GM12864 (cell line): ENCODE data around the gene POM121.
A peak's percentile ranks its signal among the peaks of the same experiment; 100 is the strongest.
"Not testable (repeated sequence)": the region's sequence is repeated elsewhere in the genome, so short reads cannot be mapped to it uniquely, and the experiment has no call there.

Experiments used
- DNase-seq: peaks from one replicate; pipeline ENCODE4 v3.0.0-alpha.2; 2011; ENCODE audit warnings: low read depth
- H3K4me3 ChIP-seq: 2 replicates; pipeline ENCODE4 v1.5.1; 2011; ENCODE audit warnings: mild to moderate bottlenecking, low read depth, low read length, control low read depth
- TF ChIP-seq, protein P1 (sequence below): IDR thresholded peaks from 2 replicates; pipeline ENCODE4 v1.5.1; 2011; ENCODE audit warnings: low read depth, mild to moderate bottlenecking, moderate library complexity, low read length, control low read depth, inconsistent platforms; ENCODE audit errors: missing control alignments

Gene POM121

DNA sequence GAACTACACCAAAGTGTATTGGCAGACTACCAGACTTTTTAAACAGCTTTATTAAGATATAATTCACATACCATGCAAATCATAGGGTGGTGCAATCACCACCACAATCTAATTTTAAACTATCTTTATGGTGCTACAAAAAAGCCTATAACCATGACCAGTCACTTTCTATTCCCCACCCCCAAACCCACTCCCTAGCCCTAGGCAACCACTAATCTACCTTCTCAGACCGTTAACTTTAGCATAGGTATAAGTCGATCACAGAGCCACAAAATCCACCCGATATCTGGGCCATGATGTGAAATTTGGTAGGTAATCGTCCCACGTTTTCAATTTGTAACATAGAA, 536 bp upstream of the POM121 start:
- TF ChIP-seq, protein P1, sequence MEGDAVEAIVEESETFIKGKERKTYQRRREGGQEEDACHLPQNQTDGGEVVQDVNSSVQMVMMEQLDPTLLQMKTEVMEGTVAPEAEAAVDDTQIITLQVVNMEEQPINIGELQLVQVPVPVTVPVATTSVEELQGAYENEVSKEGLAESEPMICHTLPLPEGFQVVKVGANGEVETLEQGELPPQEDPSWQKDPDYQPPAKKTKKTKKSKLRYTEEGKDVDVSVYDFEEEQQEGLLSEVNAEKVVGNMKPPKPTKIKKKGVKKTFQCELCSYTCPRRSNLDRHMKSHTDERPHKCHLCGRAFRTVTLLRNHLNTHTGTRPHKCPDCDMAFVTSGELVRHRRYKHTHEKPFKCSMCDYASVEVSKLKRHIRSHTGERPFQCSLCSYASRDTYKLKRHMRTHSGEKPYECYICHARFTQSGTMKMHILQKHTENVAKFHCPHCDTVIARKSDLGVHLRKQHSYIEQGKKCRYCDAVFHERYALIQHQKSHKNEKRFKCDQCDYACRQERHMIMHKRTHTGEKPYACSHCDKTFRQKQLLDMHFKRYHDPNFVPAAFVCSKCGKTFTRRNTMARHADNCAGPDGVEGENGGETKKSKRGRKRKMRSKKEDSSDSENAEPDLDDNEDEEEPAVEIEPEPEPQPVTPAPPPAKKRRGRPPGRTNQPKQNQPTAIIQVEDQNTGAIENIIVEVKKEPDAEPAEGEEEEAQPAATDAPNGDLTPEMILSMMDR: no peak
- DNase-seq: no peak

DNA sequence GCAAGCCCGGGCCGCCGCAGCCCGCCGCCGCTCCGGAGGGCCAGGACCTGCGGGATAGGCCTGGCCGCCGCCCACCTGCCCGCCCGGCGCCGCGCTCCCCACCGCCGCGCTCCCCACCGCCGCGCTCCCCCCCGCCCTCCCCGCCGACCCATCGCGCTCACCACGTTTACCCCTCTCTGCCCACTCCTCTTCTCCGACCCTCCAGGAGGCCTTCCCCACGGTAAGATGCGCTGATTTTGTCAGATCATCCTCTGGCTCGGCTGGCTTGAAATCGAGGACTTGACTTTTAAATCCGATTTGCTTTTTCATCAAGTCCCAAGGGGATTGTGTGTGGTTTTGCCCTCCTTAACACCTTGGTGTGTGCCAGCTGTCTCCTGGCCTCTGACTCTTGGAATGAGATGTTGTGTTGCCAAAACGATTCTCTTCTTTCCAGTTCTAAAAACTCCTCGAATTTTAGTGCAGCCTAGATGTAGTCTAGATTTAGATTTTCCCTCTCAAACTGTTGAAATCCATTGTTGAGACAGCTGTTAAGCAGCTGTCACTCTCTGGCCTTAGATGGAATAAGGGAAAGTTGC, 738 bp downstream of the POM121 start:
- TF ChIP-seq, protein P1: no peak
- no peak for DNase-seq

More for the DNA sequence above, 536 bp upstream of the POM121 start:
- peak overlapping the region; percentile 77 for H3K4me3 ChIP-seq

DNA sequence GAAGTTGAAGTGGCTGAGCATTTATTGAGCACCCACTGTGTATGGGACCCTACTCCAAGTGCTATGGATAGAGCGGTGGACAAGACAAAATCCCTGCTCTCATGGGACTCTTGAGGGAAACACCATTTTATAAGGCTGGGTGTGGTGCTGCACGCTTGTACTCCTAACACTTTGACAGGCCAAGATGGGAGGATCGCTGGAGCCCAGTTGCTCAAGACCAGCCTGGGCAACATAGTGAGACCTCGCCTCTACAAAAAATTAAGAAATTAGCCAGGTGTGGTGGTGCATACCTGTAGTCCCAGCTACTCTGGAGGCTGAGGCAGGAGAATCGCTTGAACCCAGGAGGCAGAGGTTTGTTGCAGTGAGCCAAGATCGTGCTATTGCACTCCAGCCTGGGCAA, 2.9 kb downstream of the POM121 start:
- H3K4me3 ChIP-seq, DNase-seq: not testable (repeated sequence)

More for the DNA sequence above, 738 bp downstream of the POM121 start:
- H3K4me3 ChIP-seq: peak overlapping the region; percentile 77

DNA sequence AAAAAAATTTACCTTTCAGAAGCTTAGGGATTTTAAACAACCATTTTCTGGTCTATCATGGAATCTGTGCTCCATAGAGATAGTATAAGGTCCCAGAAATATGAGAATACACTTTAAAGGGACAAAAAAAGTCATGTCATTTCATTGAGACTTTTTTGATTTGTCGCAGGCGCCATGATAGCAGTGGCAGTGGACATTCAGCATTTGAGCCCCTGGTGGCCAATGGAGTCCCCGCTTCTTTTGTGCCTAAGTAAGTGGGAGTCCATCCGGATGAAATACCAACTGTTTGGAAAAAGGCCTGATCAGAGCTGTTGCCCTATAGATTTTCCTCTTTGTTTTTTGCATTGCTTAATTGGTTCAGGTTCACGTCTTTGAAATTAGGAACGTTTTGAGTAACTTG, 3.3 kb downstream of the POM121 start:
- H3K4me3 ChIP-seq, DNase-seq: not testable (repeated sequence)

DNA sequence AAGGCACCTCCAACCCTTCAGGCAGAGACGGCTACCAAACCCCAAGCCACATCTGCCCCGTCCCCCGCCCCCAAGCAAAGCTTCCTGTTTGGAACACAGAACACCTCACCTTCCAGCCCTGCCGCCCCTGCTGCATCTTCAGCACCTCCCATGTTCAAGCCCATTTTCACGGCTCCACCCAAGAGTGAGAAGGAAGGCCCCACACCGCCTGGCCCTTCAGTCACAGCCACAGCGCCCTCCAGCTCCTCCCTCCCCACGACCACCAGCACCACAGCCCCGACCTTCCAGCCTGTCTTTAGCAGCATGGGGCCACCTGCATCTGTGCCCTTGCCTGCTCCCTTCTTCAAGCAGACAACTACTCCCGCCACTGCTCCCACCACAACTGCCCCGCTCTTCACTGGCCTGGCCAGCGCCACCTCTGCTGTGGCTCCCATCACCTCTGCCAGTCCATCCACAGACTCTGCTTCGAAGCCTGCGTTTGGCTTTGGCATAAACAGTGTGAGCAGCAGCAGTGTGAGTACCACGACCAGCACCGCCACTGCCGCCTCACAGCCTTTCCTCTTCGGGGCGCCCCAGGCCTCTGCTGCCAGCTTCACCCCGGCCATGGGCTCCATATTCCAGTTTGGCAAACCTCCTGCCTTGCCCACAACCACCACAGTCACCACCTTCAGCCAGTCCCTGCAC, 17.3 kb downstream of the POM121 start:
- not testable (repeated sequence) for H3K4me3 ChIP-seq

DNA sequence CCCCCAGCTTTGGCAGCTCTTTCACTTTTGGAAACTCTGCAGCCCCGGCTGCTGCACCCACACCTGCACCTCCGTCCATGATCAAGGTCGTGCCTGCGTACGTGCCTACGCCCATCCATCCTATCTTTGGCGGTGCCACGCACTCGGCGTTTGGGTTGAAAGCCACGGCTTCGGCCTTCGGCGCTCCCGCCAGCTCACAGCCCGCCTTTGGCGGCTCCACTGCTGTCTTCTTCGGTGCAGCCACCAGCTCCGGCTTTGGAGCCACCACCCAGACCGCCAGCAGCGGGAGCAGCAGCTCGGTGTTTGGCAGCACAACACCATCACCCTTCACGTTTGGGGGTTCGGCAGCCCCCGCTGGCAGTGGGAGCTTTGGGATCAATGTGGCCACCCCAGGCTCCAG, 18.1 kb downstream of the POM121 start:
- H3K4me3 ChIP-seq, DNase-seq: not testable (repeated sequence)

More for the DNA sequence above, 17.3 kb downstream of the POM121 start:
- not testable (repeated sequence) for DNase-seq

DNA sequence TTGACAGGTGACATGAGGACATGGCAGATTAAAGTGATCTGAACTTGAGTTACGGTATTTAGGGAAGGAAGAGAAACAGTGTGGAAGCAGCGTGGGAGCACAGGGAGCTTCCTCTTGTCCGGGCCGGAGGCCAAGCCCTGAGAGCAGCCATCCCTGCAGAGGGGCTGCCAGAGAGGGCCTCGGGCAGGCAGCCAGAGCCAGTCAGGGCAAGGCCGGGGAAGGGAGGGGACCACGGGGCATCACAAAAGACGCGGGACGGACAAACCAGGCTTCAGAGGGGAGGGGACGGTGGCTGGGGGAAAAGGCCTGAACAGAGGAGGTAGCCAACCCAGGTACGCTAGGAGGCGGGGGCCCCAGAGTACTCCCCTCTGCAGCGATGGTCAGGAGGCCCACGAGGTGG, 20.0 kb downstream of the POM121 start:
- not testable (repeated sequence) for H3K4me3 ChIP-seq, DNase-seq

DNA sequence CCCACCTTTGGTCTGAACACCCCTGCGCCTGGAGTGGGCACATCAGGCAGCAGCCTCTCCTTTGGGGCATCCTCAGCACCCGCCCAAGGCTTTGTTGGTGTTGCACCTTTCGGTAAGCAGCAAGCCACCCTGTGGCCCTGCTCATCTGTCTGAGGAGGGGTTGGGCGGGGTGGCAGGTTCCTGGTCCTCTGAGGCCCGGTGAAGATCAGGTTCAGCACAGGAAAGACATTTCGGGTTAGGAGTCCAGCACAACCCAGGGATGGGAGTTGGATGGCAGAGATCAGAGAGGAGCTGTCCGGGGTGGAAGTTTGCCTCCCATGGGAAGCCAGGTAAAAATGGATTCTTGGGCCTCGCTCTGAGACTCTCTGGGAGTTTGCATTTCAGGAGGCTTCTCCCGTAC, 20.7 kb downstream of the POM121 start:
- DNase-seq, H3K4me3 ChIP-seq: not testable (repeated sequence)

DNA sequence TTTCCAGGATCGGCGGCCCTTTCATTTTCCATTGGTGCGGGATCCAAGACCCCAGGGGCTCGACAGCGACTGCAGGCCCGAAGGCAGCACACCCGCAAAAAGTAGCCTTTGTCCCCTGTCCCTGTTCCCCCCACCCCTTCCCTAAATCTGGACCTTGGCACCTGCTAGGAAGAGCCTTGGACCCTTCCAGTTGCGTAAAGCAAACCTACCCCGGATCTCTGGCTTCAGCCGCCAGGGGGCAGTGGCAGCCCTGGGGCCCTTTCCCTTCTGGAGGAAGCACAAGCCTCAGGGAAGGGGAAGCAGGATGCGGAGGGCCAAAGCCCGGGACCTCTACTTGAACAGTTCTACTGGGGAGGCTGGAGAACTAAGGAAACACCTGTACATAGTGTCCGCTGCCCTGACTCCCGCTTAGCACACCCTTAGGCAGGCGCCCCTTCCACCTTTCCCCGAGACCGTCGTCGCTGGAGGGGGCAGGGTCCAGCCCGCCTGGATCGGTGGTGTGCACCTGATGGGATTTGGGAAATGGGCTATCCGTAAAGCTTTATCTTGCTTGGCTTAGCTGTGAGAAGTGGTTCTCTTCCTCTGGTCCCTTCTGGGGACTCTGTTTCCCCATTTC, 21.3 kb downstream of the POM121 start:
- not testable (repeated sequence) for DNase-seq, H3K4me3 ChIP-seq

DNA sequence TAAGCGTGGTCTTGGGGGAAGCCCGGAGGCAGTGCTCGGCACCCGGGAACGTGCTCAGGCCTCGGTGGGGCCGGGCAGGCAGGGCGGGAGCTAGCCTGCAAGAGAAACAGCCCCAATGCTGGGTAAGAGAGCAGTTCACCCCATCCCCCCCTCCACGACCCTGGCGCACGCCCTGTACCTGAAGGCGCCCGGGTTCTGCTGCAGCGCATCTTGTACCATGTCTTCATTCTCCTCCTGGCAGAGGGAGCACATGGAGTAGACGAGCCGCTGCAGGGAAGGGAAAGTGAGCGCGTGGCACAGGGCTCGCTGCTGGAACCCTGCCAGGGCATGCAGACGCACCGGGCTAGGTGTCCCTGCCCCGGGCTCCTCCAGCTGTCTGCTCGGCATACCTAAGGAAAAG, 23.8 kb downstream of the POM121 start:
- not testable (repeated sequence) for H3K4me3 ChIP-seq, DNase-seq

DNA sequence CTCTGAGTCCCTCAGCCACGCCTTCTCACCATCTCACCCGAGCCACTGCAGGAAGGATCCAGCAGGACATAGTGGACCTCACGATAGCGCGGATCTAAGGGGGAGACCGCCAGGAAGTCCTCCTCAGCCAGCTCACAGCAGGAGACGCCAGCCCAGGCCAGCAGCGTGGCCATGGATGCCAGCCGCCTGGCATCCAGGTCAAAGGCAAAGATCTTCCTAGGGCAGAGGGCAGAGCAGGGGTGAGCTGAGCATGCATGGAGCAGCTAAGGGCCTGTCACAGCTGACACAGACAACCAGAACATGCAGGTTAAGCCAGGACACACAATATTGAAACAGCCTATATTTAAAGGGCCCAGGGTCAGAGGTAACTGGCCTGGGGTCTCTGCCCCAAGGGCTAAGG, 24.4 kb downstream of the POM121 start:
- not testable (repeated sequence) for DNase-seq, H3K4me3 ChIP-seq

DNA sequence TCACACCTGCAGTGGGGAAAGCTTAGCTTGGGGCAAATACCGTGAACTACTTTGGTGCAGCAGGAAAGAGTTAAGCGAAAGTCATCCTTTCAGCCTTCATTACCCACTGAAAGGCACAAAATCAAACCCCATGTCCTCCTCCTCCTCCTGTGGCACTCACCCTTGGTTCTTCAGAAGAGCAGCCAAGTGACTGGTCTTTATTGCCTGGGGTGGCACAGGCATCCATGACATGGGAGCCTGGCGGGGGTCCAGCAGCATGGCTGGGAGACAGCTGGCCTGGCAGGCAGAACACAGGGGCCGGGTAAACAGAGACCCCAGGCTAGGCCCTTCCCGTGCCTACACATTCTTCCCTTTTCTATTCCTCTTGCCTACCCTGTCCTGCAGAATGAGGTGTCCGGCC, 24.8 kb downstream of the POM121 start:
- not testable (repeated sequence) for DNase-seq, H3K4me3 ChIP-seq

DNA sequence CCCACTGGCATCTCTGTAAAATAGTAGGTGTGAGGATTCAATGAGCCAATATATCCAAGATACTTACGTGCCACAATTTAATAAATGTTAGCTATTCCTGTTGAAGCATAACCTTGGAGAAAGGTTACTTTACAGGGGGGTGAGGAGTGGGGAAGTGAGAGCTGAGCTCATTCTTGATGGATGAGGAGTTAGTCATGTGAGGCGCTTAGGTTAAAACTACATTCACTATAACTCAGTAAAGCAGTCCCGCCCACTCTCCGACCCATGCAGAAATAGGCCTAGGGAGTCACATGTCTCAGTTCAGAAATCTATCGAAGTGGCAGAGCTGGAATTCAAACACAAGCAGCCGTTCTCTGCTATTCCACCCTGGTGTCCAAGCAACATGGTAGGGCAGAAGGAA, 25.5 kb downstream of the POM121 start:
- H3K4me3 ChIP-seq, DNase-seq: not testable (repeated sequence)

DNA sequence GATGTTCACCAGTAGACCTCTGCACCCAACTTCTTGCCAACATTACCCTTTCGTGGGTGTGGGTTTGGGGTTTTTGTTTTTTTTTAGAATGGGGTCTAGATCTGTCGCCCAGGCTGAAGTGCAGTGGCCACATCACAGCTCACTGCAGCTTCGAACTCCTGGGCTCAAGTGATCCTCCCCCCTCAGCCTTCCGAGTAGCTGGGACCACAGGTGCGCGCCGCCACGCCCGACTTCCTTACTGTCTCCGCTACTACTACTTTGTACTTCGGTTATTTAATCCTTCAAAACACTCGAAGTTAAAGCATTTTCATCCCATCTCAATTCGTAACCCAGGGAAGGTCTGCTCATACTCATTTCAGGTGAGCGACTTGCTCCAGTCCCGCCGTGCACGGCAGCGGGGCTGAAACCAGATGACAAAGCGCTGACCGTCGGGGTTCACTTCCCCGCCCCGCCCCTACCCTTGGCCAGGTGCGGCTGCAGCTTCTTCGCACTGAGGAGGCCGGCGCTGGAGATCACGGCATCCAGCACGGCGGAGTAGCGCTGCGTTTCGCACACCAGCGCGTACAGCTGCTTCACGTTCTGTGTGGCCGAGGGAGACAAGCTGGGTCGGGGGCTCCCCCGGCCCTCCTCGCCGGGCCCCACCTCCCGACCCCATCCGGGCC, 29.1 kb downstream of the POM121 start:
- H3K4me3 ChIP-seq: peak overlapping the region; percentile 50
- DNase-seq: not testable (repeated sequence)

DNA sequence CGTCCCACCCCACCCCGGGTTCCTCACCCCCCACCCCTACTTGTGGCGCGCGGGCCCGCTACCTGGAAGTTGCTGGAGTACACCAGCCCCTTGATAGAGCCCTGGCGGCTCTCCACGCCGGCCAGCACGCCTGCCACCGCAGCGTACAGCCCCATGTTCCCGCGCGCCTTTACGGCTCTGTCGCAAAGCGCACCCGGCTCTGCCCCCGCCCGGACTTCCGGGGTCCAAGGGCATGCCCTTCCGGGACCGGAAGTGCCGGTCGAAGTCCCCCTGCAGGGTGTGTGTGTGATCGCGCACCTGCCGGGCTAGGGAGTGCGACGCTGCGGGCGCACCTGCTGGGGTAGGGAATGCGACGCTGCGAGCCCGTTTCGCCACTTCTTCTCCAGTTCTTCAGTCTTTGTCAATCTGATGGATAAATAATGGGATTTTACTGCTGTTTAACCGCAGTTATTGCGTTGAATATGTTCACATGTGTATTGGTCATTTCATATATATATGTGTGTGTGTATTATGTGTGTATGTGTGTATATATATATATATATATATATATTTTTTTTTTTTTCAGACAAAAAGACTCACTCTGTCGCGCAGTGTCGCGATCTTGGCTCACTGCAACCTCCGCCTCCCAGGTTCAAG, 29.8 kb downstream of the POM121 start:
- DNase-seq, H3K4me3 ChIP-seq: not testable (repeated sequence)

DNA sequence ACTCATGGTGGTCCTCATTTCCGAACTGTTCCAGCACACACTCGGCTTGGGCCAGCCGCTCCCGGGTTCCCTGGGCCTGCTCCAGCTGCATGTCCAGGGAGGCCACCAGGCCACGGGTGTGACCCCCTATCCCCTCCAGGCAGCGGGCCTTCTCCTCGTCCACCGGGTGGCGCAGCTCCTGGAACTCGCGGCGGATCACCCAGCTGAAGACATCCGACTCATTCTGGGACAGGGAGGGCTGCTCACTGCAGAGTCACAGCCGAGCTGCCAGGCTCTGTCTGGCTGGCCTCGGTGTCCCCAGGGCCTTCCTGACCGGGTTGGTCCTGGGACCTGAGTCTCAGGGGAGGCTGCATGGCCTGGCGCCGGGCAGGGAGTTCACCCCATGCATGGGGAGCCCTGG, 35.1 kb downstream of the POM121 start:
- DNase-seq, H3K4me3 ChIP-seq: not testable (repeated sequence)
